Ovary (tissue), 3 donors: ENCODE measurements around the gene KLF13.

Experiments
- CTCF ChIP-seq, 3 donors: fragments of 450-650 bp in 2 of 3; fragments of 200-600 bp in 1 of 3; IDR thresholded peaks; one replicate each; pipeline versions ENCODE4 v1.5.1 to v1.8.0; 2016 to 2022; ENCODE audit warnings: antibody characterized with exemption in 3 of 3, mild to moderate bottlenecking in 1 of 3
- EP300 ChIP-seq: sonication (generic); formaldehyde crosslinking; IDR thresholded peaks from one replicate; pipeline ENCODE4 v1.6.1; 2017; ENCODE audit warnings: antibody characterized with exemption
- POLR2A ChIP-seq: fragments of 450-650 bp; IDR thresholded peaks from one replicate; pipeline ENCODE4 v1.6.1; 2017; ENCODE audit warnings: antibody characterized with exemption, mild to moderate bottlenecking, moderate library complexity
- donor health status: DM: no; HTN: no; CAD: no.

- TF ChIP-seq POLR2A: no peak
- TF ChIP-seq CTCF (IDR thresholded peaks at IDR 0.05): no peak
- TF ChIP-seq EP300: no peak
These were observed 82.5 kb downstream of the KLF13 start for GRCh38 chr15:31409171-31409570.
